Activated CD4-positive, alpha-beta memory T cell treated with anti-CD3 and anti-CD28 coated beads, Interleukin-2, amount 10 ng/mL, durations not matched to agents 7 days and 5 days (primary cell): ENCODE measurements around the gene XPO6. TPM values are rescaled to one million over a fixed set of nuclear protein-coding genes. Genes with fewer than 3 reads are reported as not detected.
A peak's percentile ranks its signal among the peaks of the same experiment; 100 is the strongest.

Experiments used
- CTCF ChIA-PET: fragments of 350-600 bp; sonication (Branson Sonifier 250); formaldehyde crosslinking; loops from one replicate; lab custom pipeline; 2021; ENCODE audit warnings: antibody characterized with exemption, inconsistent platforms; lab: Charles Lee
- POLR2A ChIA-PET: fragments of 350-600 bp; sonication (Branson Sonifier 250); formaldehyde crosslinking; loops from one replicate; lab custom pipeline; 2021; ENCODE audit warnings: antibody characterized with exemption; lab: Charles Lee
- DNase-seq: peaks from one replicate; pipeline ENCODE4 v3.0.0-alpha.2; 2020
- H3K27ac Mint-ChIP-seq: one replicate; pipeline ENCODE4 v1.8.0; 2021; ENCODE audit warnings: mild to moderate bottlenecking, mixed read lengths
- H3K27me3 Mint-ChIP-seq: one replicate; pipeline ENCODE4 v1.8.0; 2021; ENCODE audit warnings: mixed read lengths
- H3K36me3 Mint-ChIP-seq: one replicate; pipeline ENCODE4 v1.8.0; 2021; ENCODE audit warnings: low read depth, mixed read lengths
- H3K4me1 Mint-ChIP-seq: one replicate; pipeline ENCODE4 v1.8.0; 2021; ENCODE audit warnings: mixed read lengths
- H3K4me3 Mint-ChIP-seq: one replicate; pipeline ENCODE4 v1.8.0; 2021; ENCODE audit warnings: mild to moderate bottlenecking, mixed read lengths
- H3K9me3 Mint-ChIP-seq: one replicate; pipeline ENCODE4 v1.8.0; 2021; ENCODE audit warnings: mixed read lengths
- total RNA-seq, 2 experiments: library from RNA; stranded (reverse); gene quantifications; one replicate each; pipeline ENCODE4 v1.2.3, GENCODE V29; 2021

The XPO6 gene
- total RNA-seq, 2 experiments from 2014 or later: 218 to 223 TPM

DNA sequence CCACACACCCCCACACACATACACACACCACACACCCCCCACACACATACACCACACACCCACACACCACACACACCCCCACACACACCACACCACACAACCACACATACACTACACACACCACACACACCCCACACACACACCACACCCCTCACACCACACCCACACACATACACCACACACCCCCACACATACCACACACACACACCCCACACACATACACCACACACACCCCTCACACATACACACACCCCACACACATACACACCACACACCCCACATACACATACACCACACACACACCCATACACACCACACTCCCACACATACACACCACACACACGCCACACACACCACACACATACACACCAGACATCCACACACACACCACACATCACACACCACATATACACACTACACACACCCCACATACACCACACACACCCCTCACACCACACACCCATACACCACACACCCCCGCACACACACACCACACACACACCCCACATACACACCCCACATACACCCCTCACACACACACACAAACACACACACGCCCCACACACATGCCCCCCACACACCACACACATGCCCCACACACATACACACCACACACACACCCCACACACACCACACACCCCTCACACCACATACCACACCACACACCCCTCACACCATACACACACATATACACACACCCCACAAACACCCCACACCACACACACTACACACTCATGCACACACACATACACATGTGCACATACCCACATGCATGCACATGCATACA, 122.4 kb downstream of the XPO6 start:
- ChIA-PET POLR2A (no interaction called here), CTCF (no interaction called here)
- Mint-ChIP-seq H3K9me3 (no peaks in the 10 kb centered on the region), H3K27ac (peak overlapping the region; percentile 52), H3K4me3 (no peak overlapping the region), H3K27me3 (no peaks in the 10 kb centered on the region), H3K36me3 (peaks cover 4% of the 10 kb centered on the region), H3K4me1 (no peaks in the 10 kb centered on the region)
- no peak for DNase-seq

DNA sequence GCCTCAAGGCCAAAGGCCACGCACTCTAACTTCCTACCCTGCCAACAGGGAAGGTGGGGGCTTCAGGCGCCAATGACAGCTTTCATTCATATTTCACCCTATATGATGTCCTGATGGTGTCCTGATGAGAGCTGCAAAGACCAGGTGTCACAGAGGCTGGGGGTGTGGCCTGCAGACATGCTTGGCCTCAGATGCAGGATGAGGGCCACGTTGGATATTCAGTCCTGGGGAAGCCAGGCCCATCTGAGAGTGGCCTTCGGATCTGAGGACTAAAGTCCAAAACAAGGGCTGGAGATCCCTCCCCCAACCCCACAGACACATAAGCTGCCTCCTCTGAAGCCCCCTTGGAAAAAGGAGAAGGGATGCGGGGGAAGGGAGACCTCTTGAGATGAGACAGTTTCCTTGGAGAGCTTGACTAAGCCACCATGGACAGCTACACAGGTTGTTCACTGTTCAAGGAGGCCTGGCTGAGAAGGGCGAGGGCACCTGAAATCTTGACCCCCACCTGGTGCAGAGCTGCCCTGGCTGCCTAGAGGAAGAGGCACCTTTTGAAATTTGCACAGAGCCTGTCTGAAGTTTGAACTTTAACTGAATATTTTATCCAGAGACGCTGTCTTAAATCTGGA, 124.0 kb downstream of the XPO6 start:
- Mint-ChIP-seq H3K9me3 (no peaks in the 10 kb centered on the region), H3K36me3 (peaks cover 1% of the 10 kb centered on the region), H3K27ac (no peak overlapping the region), H3K4me3 (no peak overlapping the region), H3K4me1 (no peaks in the 10 kb centered on the region), H3K27me3 (no peaks in the 10 kb centered on the region)
- POLR2A ChIA-PET: interaction anchor here (0.9 to 1.0 kb wide), 2 partner anchors 63 to 131 kb away, joined by 3 read pairs; no protein-coding TSS in a partner anchor
- CTCF ChIA-PET: interaction anchor here (0.7 kb wide), 1 partner anchor 16 kb away, joined by 3 read pairs; no protein-coding TSS in a partner anchor
- no peak for DNase-seq

DNA sequence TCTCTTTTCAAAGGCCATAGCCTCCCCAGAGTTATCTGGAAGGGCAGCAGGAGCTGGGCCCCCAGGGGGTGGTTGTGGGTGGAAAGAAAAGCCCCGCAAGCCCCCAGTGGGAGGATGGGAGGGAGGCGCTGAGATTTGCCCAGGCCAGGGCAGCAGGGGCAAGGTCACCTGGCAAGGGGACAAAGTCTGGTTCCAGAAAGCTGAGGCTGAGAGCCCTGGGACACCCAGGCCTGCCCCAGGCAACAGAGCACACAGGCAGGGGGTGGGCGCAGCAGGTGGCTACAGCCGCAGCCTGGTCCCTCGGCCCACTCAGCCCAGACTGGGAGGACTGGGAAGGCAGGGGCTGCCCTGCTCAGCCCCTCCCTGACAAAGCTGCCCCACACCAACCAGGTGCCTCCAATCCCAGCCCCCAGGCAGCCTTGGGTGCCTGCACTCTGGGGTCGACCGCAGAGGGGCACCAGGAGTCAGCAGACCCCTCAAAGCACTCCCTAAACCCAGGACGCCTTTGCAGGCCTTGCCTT, 124.6 kb downstream of the XPO6 start:
- Mint-ChIP-seq H3K27ac (no peak overlapping the region), H3K4me3 (no peak overlapping the region), H3K9me3 (no peaks in the 10 kb centered on the region), H3K36me3 (no peaks in the 10 kb centered on the region), H3K27me3 (no peaks in the 10 kb centered on the region), H3K4me1 (no peaks in the 10 kb centered on the region)
- ChIA-PET POLR2A (interaction anchor here (0.9 to 1.0 kb wide), 2 partner anchors 64 to 131 kb away, joined by 3 read pairs; no protein-coding TSS in a partner anchor), CTCF (interaction anchor here (0.7 kb wide), 1 partner anchor 16 kb away, joined by 3 read pairs; no protein-coding TSS in a partner anchor)
- no peak for DNase-seq

DNA sequence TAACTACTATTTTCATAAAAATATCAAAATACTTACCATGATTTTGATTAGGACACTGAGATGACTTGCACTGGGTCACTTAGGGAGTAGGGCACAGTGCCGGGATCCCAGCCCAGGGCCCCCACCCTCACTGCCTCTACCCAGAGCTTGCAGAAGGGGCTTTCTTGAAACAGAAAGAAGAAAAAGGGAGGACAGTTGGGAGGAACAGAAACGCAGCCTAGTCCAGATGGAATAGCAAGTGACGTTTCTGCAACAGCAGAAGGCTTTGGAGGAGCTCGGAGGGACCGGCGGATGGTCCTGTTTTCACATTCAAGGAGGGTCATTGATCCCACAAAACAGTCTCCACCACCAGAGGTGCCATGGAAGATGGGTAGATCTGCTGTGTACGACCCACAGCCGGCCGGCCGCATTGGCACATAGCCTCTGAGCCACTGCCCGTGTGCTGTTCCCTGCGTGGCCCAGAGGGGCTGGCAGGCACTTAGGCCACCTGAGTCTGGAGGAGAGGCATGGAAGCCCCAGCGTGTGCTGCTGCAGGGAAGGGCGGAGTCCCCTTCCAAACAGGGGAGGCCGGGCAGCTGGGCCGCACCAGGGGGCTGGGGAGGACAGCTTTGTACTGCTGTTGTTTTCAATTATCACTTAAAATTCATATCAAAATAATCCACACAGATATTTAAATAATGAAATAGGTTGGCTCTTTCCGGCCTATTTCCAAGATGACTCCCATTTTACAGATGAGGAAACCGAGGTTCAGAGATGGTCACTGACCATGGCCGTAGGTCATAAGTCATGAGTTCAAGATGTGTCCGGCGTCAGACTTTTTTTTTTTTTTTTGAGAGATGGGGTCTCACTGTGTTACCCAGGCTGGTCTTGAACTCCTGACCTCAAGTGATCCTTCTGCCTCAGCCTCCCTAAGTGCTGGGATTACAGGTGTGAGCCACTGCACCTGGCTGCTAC, 125.3 kb downstream of the XPO6 start:
- no peaks in the 10 kb centered on the region for H3K4me1 Mint-ChIP-seq
- no peak overlapping the region for H3K27ac Mint-ChIP-seq
- no peaks in the 10 kb centered on the region for H3K9me3 Mint-ChIP-seq
- no peaks in the 10 kb centered on the region for H3K27me3 Mint-ChIP-seq
- no peak for DNase-seq
- no peaks in the 10 kb centered on the region for H3K36me3 Mint-ChIP-seq
- H3K4me3 Mint-ChIP-seq: no peak overlapping the region
- CTCF ChIA-PET: no interaction called here
- POLR2A ChIA-PET: no interaction called here

DNA sequence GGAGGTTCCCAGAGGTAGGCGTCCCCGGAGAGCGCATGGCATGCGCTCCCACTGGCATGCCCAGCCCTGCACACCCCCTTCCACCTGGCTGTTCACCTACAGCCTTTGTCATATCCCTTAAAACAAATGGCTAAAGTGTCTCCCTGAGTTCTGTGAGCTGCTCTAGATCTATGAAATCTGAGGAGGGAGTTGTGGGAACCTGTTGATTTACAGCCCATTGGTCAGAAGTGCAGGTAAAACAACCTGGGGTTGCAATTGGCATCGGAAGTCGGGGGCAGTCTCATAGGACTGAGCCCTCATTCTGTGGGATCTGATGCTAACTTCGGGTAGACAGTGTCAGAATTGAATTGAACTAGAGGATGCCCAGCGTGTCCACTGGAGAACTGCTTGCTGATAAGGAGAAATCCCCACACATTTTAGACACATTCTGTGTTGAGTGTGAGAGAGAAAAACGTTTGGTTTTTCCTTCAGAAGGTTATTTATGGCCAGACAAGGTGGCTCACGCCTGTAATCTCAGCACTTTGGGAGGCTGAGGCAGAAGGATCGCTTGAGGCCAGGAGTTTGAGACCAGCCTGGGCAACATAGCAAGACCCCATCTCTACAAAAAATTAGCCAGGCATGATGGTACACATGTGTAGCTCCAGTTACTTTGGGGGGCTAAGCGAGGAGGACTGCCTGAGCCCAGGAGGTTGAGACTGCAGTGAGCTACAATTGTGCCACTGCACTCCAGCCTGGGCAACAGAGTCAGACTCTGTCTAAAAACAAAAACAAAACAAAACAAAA, 126.2 kb downstream of the XPO6 start:
- CTCF ChIA-PET: no interaction called here
- Mint-ChIP-seq H3K27me3 (no peaks in the 10 kb centered on the region), H3K36me3 (no peaks in the 10 kb centered on the region), H3K4me1 (no peaks in the 10 kb centered on the region), H3K9me3 (no peaks in the 10 kb centered on the region), H3K4me3 (no peak overlapping the region), H3K27ac (no peak overlapping the region)
- no peak for DNase-seq
- POLR2A ChIA-PET: no interaction called here

DNA sequence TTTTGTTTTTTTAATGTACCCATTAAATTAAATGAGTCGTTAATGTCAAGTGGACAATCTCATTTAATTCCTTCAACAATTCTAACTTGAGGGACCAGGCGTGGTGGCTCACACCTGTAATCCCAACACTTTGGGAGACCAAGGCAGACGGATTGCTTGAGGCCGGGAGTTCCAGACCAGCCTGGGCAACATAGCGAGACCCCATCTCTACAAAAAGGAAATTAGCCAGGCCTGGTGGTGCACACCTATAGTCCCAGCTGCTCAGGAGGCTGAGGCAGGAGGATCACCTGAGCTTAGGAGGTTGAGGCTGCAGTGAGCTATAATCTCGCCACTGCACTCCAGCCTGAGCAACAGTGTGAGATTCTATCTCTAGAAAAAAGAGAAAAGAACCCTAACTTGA, 127.6 kb downstream of the XPO6 start:
- ChIA-PET CTCF (no interaction called here), POLR2A (no interaction called here)

DNA sequence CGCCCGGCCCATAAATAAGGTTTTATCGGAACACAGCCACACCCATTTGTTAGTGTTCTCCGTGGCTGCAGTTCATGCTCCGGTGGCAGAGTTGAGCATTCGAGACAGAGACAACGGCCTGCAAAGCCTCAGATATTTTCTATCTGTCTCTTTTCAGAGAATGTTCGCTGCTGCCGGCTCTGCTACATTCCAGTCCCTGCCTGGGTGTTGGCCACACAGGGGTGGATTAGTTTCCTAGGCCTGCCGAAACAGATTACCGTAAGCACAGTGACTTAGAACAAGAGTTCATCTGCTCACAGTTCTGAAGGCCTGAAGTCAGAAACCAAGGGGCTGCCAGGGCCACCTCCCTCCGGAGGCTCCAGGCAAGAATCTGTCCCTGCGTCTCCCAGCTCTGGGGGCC, 129.1 kb downstream of the XPO6 start:
- POLR2A ChIA-PET: no interaction called here
- H3K36me3 Mint-ChIP-seq: no peaks in the 10 kb centered on the region
- no peaks in the 10 kb centered on the region for H3K9me3 Mint-ChIP-seq
- no peak for DNase-seq
- CTCF ChIA-PET: interaction anchor here (0.7 kb wide), 1 partner anchor 12 kb away, joined by 3 read pairs; no protein-coding TSS in a partner anchor
- H3K4me1 Mint-ChIP-seq: no peaks in the 10 kb centered on the region
- no peaks in the 10 kb centered on the region for H3K27me3 Mint-ChIP-seq
- H3K27ac Mint-ChIP-seq: no peak overlapping the region
- no peak overlapping the region for H3K4me3 Mint-ChIP-seq

More for the DNA sequence above, 127.6 kb downstream of the XPO6 start:
- no peaks in the 10 kb centered on the region for H3K27me3 Mint-ChIP-seq
- H3K36me3 Mint-ChIP-seq: no peaks in the 10 kb centered on the region
- H3K27ac Mint-ChIP-seq: no peak overlapping the region
- no peak overlapping the region for H3K4me3 Mint-ChIP-seq
- no peak for DNase-seq
- no peaks in the 10 kb centered on the region for H3K9me3 Mint-ChIP-seq
- no peaks in the 10 kb centered on the region for H3K4me1 Mint-ChIP-seq

GRCh38 chr16:28081391-28081968, 130.3 kb downstream of the XPO6 start:
- H3K4me1 Mint-ChIP-seq: no peaks in the 10 kb centered on the region
- no peak overlapping the region for H3K4me3 Mint-ChIP-seq
- H3K9me3 Mint-ChIP-seq: no peaks in the 10 kb centered on the region
- ChIA-PET CTCF (interaction anchor here (1.7 to 2.5 kb wide), 2 partner anchors 11 to 109 kb away, joined by 7 to 10 read pairs; no protein-coding TSS in a partner anchor), POLR2A (interaction anchor here (1.0 to 1.7 kb wide), 2 partner anchors 11 to 131 kb away, joined by 3 to 4 read pairs; partner anchors contain the start of gene XPO6)
- no peaks in the 10 kb centered on the region for H3K36me3 Mint-ChIP-seq
- no peak for DNase-seq
- no peak overlapping the region for H3K27ac Mint-ChIP-seq
- H3K27me3 Mint-ChIP-seq: no peaks in the 10 kb centered on the region

DNA sequence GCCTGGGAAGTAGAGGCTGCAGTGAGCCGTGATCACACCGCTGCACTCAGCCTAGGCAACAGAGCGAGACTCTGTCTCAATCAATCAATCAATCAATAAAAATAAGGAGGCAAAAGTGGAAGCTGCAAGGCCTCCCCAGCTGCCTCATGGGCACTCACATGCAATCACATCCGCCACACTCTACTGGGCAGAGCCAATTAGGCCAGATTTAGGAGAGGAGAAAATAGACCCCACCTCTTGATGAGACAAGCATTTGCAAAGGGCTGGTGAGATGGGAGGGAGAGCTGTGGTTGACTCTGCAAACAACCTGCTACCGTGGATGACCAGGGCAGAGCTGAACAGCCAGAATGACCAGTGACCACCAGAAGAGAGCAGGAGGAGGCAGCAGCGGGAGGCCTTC, 133.5 kb downstream of the XPO6 start:
- no peak overlapping the region for H3K4me3 Mint-ChIP-seq
- H3K27me3 Mint-ChIP-seq: no peaks in the 10 kb centered on the region
- DNase-seq: no peak
- no peaks in the 10 kb centered on the region for H3K9me3 Mint-ChIP-seq
- ChIA-PET POLR2A (no interaction called here), CTCF (no interaction called here)
- no peak overlapping the region for H3K27ac Mint-ChIP-seq
- no peaks in the 10 kb centered on the region for H3K36me3 Mint-ChIP-seq
- H3K4me1 Mint-ChIP-seq: no peaks in the 10 kb centered on the region

- Mint-ChIP-seq H3K4me3 (no peak overlapping the region), H3K27ac (no peak overlapping the region), H3K36me3 (no peaks in the 10 kb centered on the region), H3K4me1 (no peaks in the 10 kb centered on the region), H3K27me3 (peaks cover 7% of the 10 kb centered on the region), H3K9me3 (no peaks in the 10 kb centered on the region)
- DNase-seq: no peak
- ChIA-PET CTCF (interaction anchor here (1.3 kb wide), 1 partner anchor 101 kb away, joined by 4 read pairs; no protein-coding TSS in a partner anchor), POLR2A (no interaction called here)
Observed at GRCh38 chr16:28073836-28074235, 137.9 kb downstream of the XPO6 start.

- no peak for DNase-seq
- Mint-ChIP-seq H3K27me3 (peaks cover 9% of the 10 kb centered on the region), H3K27ac (no peak overlapping the region), H3K4me3 (no peak overlapping the region), H3K4me1 (no peaks in the 10 kb centered on the region), H3K36me3 (no peaks in the 10 kb centered on the region), H3K9me3 (no peaks in the 10 kb centered on the region)
- CTCF ChIA-PET: interaction anchor here (0.9 to 10.4 kb wide), 4 partner anchors 8 to 103 kb away, joined by 3 to 104 read pairs (median 7); no protein-coding TSS in a partner anchor
- POLR2A ChIA-PET: interaction anchor here (1.0 kb wide), 1 partner anchor 99 kb away, joined by 3 read pairs; no protein-coding TSS in a partner anchor
Observed at GRCh38 chr16:28072087-28072486, 139.7 kb downstream of the XPO6 start.
